Muscle layer of duodenum (tissue), 2 donors: ENCODE data around the gene EBF3.

ENCODE experiments used
- H3K27ac ChIP-seq: one replicate; pipeline ENCODE4 v1.7.0; 2013; ENCODE audit warnings: mild to moderate bottlenecking, low read length
- H3K27me3 ChIP-seq: one replicate; pipeline ENCODE4 v1.7.0; 2013; ENCODE audit warnings: low read depth, mild to moderate bottlenecking, control low read depth, low read length
- H3K36me3 ChIP-seq, 2 donors: one replicate each; pipeline ENCODE4 v1.7.0; 2013; ENCODE audit warnings: low read length in 2 of 2, control low read depth in 1 of 2, mild to moderate bottlenecking in 1 of 2; ENCODE audit not compliant: insufficient read depth in 2 of 2, control insufficient read depth in 1 of 2
- H3K4me1 ChIP-seq, 2 donors: one replicate each; pipeline ENCODE4 v1.7.0; 2013; ENCODE audit warnings: low read length in 2 of 2, mild to moderate bottlenecking in 2 of 2, control low read depth in 1 of 2, moderate library complexity in 1 of 2; ENCODE audit not compliant: insufficient read depth in 2 of 2, control insufficient read depth in 1 of 2
- H3K4me3 ChIP-seq, 2 donors: one replicate each; pipeline ENCODE4 v1.7.0; 2013; ENCODE audit warnings: low read length in 2 of 2, low read depth in 1 of 2, mild to moderate bottlenecking in 1 of 2
- H3K9me3 ChIP-seq, 2 donors: one replicate each; pipeline ENCODE4 v1.7.0; 2013; ENCODE audit warnings: low read length in 2 of 2, control low read depth in 1 of 2, mild to moderate bottlenecking in 1 of 2; ENCODE audit not compliant: control insufficient read depth in 1 of 2
- donor health status: healthy.

The EBF3 gene

DNA sequence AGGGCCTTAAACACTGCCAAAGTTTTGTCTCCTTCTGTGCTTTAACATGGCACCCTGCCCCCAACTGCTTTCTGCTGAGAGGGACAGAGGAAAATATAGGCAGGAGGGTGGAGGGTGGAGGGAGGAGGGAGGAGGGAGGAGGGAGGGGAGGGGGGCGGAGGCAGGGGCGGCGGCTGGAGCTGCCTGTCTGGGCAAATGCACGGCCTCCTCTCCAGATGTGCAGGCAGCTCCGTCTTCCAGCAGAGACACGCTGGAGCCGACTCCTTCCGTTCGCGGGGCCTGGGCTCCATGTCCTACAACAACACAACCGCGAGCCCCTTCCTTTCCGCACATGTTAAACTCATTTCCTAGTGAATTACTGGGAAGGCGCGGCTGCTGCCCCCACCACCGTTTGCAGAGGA, 14.2 kb downstream of the EBF3 start:
- Histone ChIP-seq H3K4me1 (peaks cover 0 to 4% of the 10 kb centered on the region in 2 donors), H3K4me3 (no peak overlapping the region), H3K27ac (no peak overlapping the region)

DNA sequence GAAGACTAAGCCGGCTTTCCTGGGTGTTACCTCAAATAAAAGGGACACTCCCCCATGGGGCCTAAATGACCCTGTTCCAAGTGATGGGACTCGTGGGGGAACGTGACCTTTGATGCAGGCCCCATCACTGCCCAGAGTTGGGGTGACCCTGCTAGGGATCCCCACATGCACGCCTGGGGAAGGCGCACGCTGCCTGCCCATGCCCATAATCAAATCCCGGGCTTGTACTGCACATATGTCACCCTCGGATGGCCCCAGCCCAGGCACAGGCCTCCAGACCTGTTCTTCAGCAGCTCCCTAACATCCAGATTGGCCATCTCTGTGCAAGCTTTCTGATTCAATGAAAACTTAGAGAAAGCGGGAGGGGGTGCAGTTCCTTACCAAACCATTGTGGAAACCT, 14.7 kb downstream of the EBF3 start:
- H3K27ac ChIP-seq = no peak overlapping the region
- peaks cover 4% of the 10 kb centered on the region for H3K27me3 ChIP-seq
- H3K4me1 ChIP-seq = peaks cover 0 to 4% of the 10 kb centered on the region in 2 donors

More for the DNA sequence above, 14.2 kb downstream of the EBF3 start:
- peaks cover 0 to 5% of the 10 kb centered on the region in 2 donors for H3K36me3 ChIP-seq
- peaks cover 4% of the 10 kb centered on the region for H3K27me3 ChIP-seq
- no peaks in the 10 kb centered on the region for H3K9me3 ChIP-seq

DNA sequence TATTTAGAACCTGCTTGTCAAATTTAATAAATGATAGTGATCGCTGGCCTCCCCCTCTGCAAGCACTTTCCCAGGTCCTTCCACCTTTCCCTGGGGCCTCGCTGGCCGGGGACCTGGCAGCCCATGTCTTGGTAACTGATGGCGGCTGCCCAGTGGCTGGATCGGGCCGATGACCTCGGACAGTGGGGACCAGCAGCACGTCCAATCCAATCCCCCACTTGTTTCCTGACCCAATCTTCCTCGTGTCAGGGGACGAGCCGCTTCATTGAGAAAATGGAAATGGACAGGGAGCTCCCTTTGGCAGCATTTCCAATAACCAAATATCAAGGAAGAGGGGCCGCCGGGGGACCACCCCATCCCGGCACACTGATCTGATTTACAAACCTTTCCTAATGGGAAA, 17.2 kb downstream of the EBF3 start:
- Histone ChIP-seq H3K9me3 (no peaks in the 10 kb centered on the region), H3K4me3 (no peak overlapping the region), H3K36me3 (peaks cover 0 to 5% of the 10 kb centered on the region in 2 donors), H3K4me1 (peaks cover 0 to 4% of the 10 kb centered on the region in 2 donors), H3K27ac (no peak overlapping the region), H3K27me3 (no peaks in the 10 kb centered on the region)

More for the DNA sequence above, 14.7 kb downstream of the EBF3 start:
- H3K4me3 ChIP-seq = no peak overlapping the region
- H3K9me3 ChIP-seq = no peaks in the 10 kb centered on the region
- H3K36me3 ChIP-seq = peaks cover 0 to 5% of the 10 kb centered on the region in 2 donors

GRCh38 chr10:129945941-129946760, 17.9 kb downstream of the EBF3 start:
- Histone ChIP-seq H3K27ac (no peak overlapping the region), H3K9me3 (no peaks in the 10 kb centered on the region), H3K4me1 (peaks cover 0 to 4% of the 10 kb centered on the region in 2 donors), H3K4me3 (no peak overlapping the region), H3K36me3 (peaks cover 0 to 5% of the 10 kb centered on the region in 2 donors), H3K27me3 (no peaks in the 10 kb centered on the region)

GRCh38 chr10:129945526-129945925, 18.5 kb downstream of the EBF3 start:
- H3K9me3 ChIP-seq = no peaks in the 10 kb centered on the region
- H3K4me3 ChIP-seq = no peak overlapping the region
- H3K4me1 ChIP-seq = peaks cover 0 to 4% of the 10 kb centered on the region in 2 donors
- H3K27ac ChIP-seq = no peak overlapping the region
- no peaks in the 10 kb centered on the region for H3K27me3 ChIP-seq
- H3K36me3 ChIP-seq = peaks cover 0 to 5% of the 10 kb centered on the region in 2 donors

- H3K27me3 ChIP-seq = no peaks in the 10 kb centered on the region
- H3K27ac ChIP-seq = no peak overlapping the region
- peaks cover 0 to 4% of the 10 kb centered on the region in 2 donors for H3K4me1 ChIP-seq
- H3K9me3 ChIP-seq = no peaks in the 10 kb centered on the region
- H3K36me3 ChIP-seq = peaks cover 0 to 5% of the 10 kb centered on the region in 2 donors
- no peak overlapping the region for H3K4me3 ChIP-seq
Measured at GRCh38 chr10:129945064-129945463, 19.0 kb downstream of the EBF3 start.

GRCh38 chr10:129944456-129944855, 19.6 kb downstream of the EBF3 start:
- H3K27me3 ChIP-seq = no peaks in the 10 kb centered on the region
- H3K27ac ChIP-seq = no peak overlapping the region
- no peaks in the 10 kb centered on the region for H3K9me3 ChIP-seq
- H3K4me3 ChIP-seq = no peak overlapping the region
- peaks cover 0 to 4% of the 10 kb centered on the region in 2 donors for H3K4me1 ChIP-seq
- peaks cover 0 to 5% of the 10 kb centered on the region in 2 donors for H3K36me3 ChIP-seq

- no peaks in the 10 kb centered on the region for H3K9me3 ChIP-seq
- H3K27me3 ChIP-seq = no peaks in the 10 kb centered on the region
- peaks cover 0 to 4% of the 10 kb centered on the region in 2 donors for H3K4me1 ChIP-seq
- peaks cover 0 to 5% of the 10 kb centered on the region in 2 donors for H3K36me3 ChIP-seq
- H3K4me3 ChIP-seq = no peak overlapping the region
- no peak overlapping the region for H3K27ac ChIP-seq
Measured at GRCh38 chr10:129942936-129943715, 20.9 kb downstream of the EBF3 start.

GRCh38 chr10:129942391-129942790, 21.7 kb downstream of the EBF3 start:
- Histone ChIP-seq H3K36me3 (peaks cover 0 to 5% of the 10 kb centered on the region in 2 donors), H3K9me3 (no peaks in the 10 kb centered on the region), H3K4me3 (no peak overlapping the region), H3K27ac (no peak overlapping the region), H3K4me1 (peaks cover 0 to 4% of the 10 kb centered on the region in 2 donors), H3K27me3 (no peaks in the 10 kb centered on the region)

DNA sequence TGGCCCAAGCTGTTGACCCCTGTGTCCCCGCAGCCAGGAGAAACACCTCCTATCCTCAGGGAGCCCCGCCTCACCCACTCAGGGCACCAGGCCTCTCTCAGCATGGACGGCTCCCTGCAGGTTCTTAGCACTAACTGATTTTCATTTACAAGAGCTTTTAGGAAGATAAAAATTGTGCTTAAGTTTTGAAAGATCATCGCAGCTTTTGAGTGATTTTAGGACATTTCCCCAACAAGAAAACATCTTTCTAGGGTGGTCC, 22.1 kb downstream of the EBF3 start:
- H3K9me3 ChIP-seq = no peaks in the 10 kb centered on the region
- H3K4me3 ChIP-seq = no peak overlapping the region
- H3K4me1 ChIP-seq = peaks cover 0 to 4% of the 10 kb centered on the region in 2 donors
- H3K27ac ChIP-seq = no peak overlapping the region
- no peaks in the 10 kb centered on the region for H3K27me3 ChIP-seq
- peaks cover 0 to 5% of the 10 kb centered on the region in 2 donors for H3K36me3 ChIP-seq

DNA sequence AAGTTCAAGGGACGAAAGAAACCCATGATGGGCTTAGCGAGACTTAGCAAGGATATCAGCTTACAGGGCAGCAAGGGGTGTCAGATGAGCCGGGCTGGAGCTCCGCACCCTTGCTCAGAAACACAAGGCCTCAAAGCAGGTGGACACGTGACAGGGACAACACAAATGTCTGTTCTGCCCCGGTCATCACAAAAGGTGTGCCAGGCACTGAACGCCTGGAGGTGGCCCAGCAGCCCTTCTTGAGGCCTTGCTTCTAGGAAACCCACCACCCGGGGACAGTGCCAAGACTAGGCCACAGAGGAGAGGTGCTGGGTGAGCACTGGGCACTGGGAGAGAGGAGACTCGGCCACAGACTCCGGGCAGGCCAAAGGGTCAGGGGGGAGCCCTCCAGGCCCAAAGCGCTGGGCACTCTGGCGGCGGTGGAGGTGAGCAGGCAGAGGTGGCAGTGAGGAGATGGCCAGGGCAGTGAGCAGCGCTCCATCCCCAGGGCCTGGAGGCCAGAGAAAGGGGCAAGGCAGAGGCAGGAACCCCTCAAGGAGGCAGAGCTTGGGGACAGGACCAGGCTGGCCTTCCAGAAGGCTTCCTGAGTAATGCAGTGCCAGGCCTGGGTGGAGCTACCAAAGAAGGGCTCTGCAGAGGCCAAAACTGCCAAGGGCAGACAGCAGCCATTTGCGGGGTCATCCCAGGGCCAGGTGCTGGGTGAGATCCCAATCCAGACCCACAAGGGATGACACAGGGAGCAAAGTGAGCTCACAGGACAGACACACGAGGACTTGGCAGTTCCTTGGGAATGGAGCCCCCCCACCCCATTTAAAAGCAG, 22.7 kb downstream of the EBF3 start:
- peaks cover 0 to 5% of the 10 kb centered on the region in 2 donors for H3K36me3 ChIP-seq
- H3K9me3 ChIP-seq = no peaks in the 10 kb centered on the region
- no peak overlapping the region for H3K4me3 ChIP-seq
- no peak overlapping the region for H3K27ac ChIP-seq
- peaks cover 0 to 4% of the 10 kb centered on the region in 2 donors for H3K4me1 ChIP-seq
- H3K27me3 ChIP-seq = no peaks in the 10 kb centered on the region
